Subcutaneous abdominal adipose tissue (tissue), 5 donors: ENCODE data around the gene FGD6.

Experiments
- H3K27ac ChIP-seq: one replicate; pipeline ENCODE4 v1.7.0; 2013; ENCODE audit warnings: low read depth, mild to moderate bottlenecking, inconsistent platforms, low read length, moderate library complexity
- H3K27me3 ChIP-seq, 5 donors: one replicate each; pipeline ENCODE4 v1.7.0; 2013; ENCODE audit warnings: low read length in 5 of 5, inconsistent platforms in 1 of 5; ENCODE audit not compliant: control insufficient read depth in 5 of 5, insufficient read depth in 4 of 5
- H3K36me3 ChIP-seq, 5 donors: one replicate each; pipeline ENCODE4 v1.7.0; 2013; ENCODE audit warnings: low read length in 5 of 5; ENCODE audit not compliant: control insufficient read depth in 5 of 5, insufficient read depth in 5 of 5
- H3K4me1 ChIP-seq, 5 donors: one replicate each; pipeline ENCODE4 v1.7.0; 2013; ENCODE audit warnings: low read length in 5 of 5, mild to moderate bottlenecking in 3 of 5, moderate library complexity in 1 of 5; ENCODE audit not compliant: control insufficient read depth in 5 of 5, insufficient read depth in 5 of 5
- H3K4me3 ChIP-seq, 5 donors: one replicate each; pipeline ENCODE4 v1.7.0; 2013; ENCODE audit warnings: low read length in 5 of 5, low read depth in 1 of 5
- H3K9ac ChIP-seq, 5 donors: one replicate each; pipeline ENCODE4 v1.7.0; 2013; ENCODE audit warnings: low read length in 5 of 5, mild to moderate bottlenecking in 4 of 5, moderate library complexity in 3 of 5
- H3K9me3 ChIP-seq, 5 donors: one replicate each; pipeline ENCODE4 v1.7.0; 2013; ENCODE audit warnings: low read length in 5 of 5; ENCODE audit not compliant: control insufficient read depth in 5 of 5
- donor health status: healthy.
- donor health status: healthy.
- donor health status: healthy.
- donor health status: healthy.
- donor health status: healthy.

The FGD6 gene

GRCh38 chr12:95207407-95207806 is 9.9 kb downstream of the FGD6 start:
- H3K27ac ChIP-seq = no peak overlapping the region
- H3K9ac ChIP-seq = no peak overlapping the region

GRCh38 chr12:95206916-95207315 is 10.4 kb downstream of the FGD6 start:
- Histone ChIP-seq H3K36me3 (no peaks in the 10 kb centered on the region), H3K27me3 (no peaks in the 10 kb centered on the region), H3K4me1 (peaks cover 3 to 35% (median 26%) of the 10 kb centered on the region in 5 donors), H3K9ac (no peak overlapping the region), H3K4me3 (no peak overlapping the region), H3K9me3 (no peaks in the 10 kb centered on the region), H3K27ac (no peak overlapping the region)

More at GRCh38 chr12:95207407-95207806, 9.9 kb downstream of the FGD6 start:
- Histone ChIP-seq H3K27me3 (no peaks in the 10 kb centered on the region), H3K4me3 (no peak overlapping the region), H3K9me3 (no peaks in the 10 kb centered on the region), H3K36me3 (no peaks in the 10 kb centered on the region), H3K4me1 (peaks cover 3 to 35% (median 26%) of the 10 kb centered on the region in 5 donors)

- Histone ChIP-seq H3K27ac (peak overlapping the region; percentile 39), H3K9me3 (no peaks in the 10 kb centered on the region), H3K4me1 (peaks cover 3 to 45% (median 26%) of the 10 kb centered on the region in 5 donors), H3K36me3 (no peaks in the 10 kb centered on the region), H3K27me3 (no peaks in the 10 kb centered on the region), H3K4me3 (peak overlapping the region in 1 of 5 donors; percentile 22), H3K9ac (peak overlapping the region in 1 of 5 donors; percentile 41)
These were observed 11.6 kb downstream of the FGD6 start for GRCh38 chr12:95205685-95206084.

GRCh38 chr12:95205016-95205624 is 12.1 kb downstream of the FGD6 start:
- Histone ChIP-seq H3K9ac (no peak overlapping the region), H3K27ac (peak overlapping the region; percentile 39), H3K27me3 (no peaks in the 10 kb centered on the region), H3K36me3 (no peaks in the 10 kb centered on the region), H3K4me1 (peaks cover 3 to 51% (median 32%) of the 10 kb centered on the region in 5 donors), H3K4me3 (no peak overlapping the region), H3K9me3 (no peaks in the 10 kb centered on the region)

- Histone ChIP-seq H3K27me3 (no peaks in the 10 kb centered on the region), H3K9me3 (no peaks in the 10 kb centered on the region), H3K4me1 (peaks cover 3 to 52% (median 33%) of the 10 kb centered on the region in 5 donors), H3K36me3 (no peaks in the 10 kb centered on the region), H3K9ac (peak overlapping the region in 1 of 5 donors; percentile 39), H3K27ac (peak overlapping the region; percentile 2), H3K4me3 (no peak overlapping the region)
These were observed 13.0 kb downstream of the FGD6 start for GRCh38 chr12:95204141-95204866.

GRCh38 chr12:95203487-95204030 is 13.7 kb downstream of the FGD6 start:
- peak overlapping the region; percentile 8 for H3K27ac ChIP-seq
- H3K4me1 ChIP-seq = peaks cover 3 to 52% (median 33%) of the 10 kb centered on the region in 5 donors
- H3K9ac ChIP-seq = peak overlapping the region in 1 of 5 donors; percentile 39
- no peak overlapping the region for H3K4me3 ChIP-seq
- no peaks in the 10 kb centered on the region for H3K27me3 ChIP-seq
- H3K9me3 ChIP-seq = no peaks in the 10 kb centered on the region
- no peaks in the 10 kb centered on the region for H3K36me3 ChIP-seq

- Histone ChIP-seq H3K27ac (peak overlapping the region; percentile 8), H3K27me3 (no peaks in the 10 kb centered on the region), H3K9ac (no peak overlapping the region), H3K36me3 (no peaks in the 10 kb centered on the region), H3K4me1 (peaks cover 3 to 52% (median 33%) of the 10 kb centered on the region in 5 donors), H3K9me3 (no peaks in the 10 kb centered on the region), H3K4me3 (peak overlapping the region in 1 of 5 donors; percentile 2)
These were observed 14.4 kb downstream of the FGD6 start for GRCh38 chr12:95202691-95203486.

- H3K4me3 ChIP-seq = peak overlapping the region in 2 of 5 donors; percentile 26 to 34
- H3K9ac ChIP-seq = peak overlapping the region in 3 of 5 donors; percentile 31 to 56 (median 55)
- no peaks in the 10 kb centered on the region for H3K27me3 ChIP-seq
- peaks cover 3 to 52% (median 32%) of the 10 kb centered on the region in 5 donors for H3K4me1 ChIP-seq
- no peaks in the 10 kb centered on the region for H3K9me3 ChIP-seq
- no peaks in the 10 kb centered on the region for H3K36me3 ChIP-seq
- peak overlapping the region; percentile 54 for H3K27ac ChIP-seq
These were observed 16.1 kb downstream of the FGD6 start for GRCh38 chr12:95201056-95201670.

GRCh38 chr12:95200128-95200894 is 17.0 kb downstream of the FGD6 start:
- H3K27ac ChIP-seq = peak overlapping the region; percentile 54
- peak overlapping the region in 4 of 5 donors; percentile 28 to 56 (median 43) for H3K9ac ChIP-seq
- peaks cover 1 to 43% (median 24%) of the 10 kb centered on the region in 5 donors for H3K4me1 ChIP-seq
- no peaks in the 10 kb centered on the region for H3K36me3 ChIP-seq
- H3K4me3 ChIP-seq = peak overlapping the region in 3 of 5 donors; percentile 4 to 34 (median 26)
- H3K9me3 ChIP-seq = no peaks in the 10 kb centered on the region
- no peaks in the 10 kb centered on the region for H3K27me3 ChIP-seq
